CD14-positive monocyte (primary cell): ENCODE measurements around the gene SLC29A1. TPM values are rescaled to one million over a fixed set of nuclear protein-coding genes. Genes with fewer than 3 reads are reported as not detected.
A peak's percentile ranks its signal among the peaks of the same experiment; 100 is the strongest.

Source experiments
- DNase-seq, 3 donors: peaks; one replicate each; pipeline ENCODE4 v3.0.0-alpha.2; 2011 to 2022
- H2AFZ ChIP-seq: 2 replicates; pipeline ENCODE4 v1.6.0; 2012; ENCODE audit warnings: mild to moderate bottlenecking, low read depth, low read length, inconsistent platforms; ENCODE audit not compliant: insufficient read depth, poor library complexity, severe bottlenecking
- H3K27ac ChIP-seq, 2 donors: 1 replicate in 1 of 2; 2 replicates in 1 of 2; pipeline ENCODE4 v1.5.1; 2012 to 2013; ENCODE audit warnings: low read length in 2 of 2, control low read depth in 1 of 2, inconsistent platforms in 1 of 2, low read depth in 1 of 2, mild to moderate bottlenecking in 1 of 2
- H3K27me3 ChIP-seq, 2 donors: one replicate each; pipeline versions ENCODE4 v1.6.0 to v1.6.1; 2011 to 2013; ENCODE audit warnings: low read length in 2 of 2; ENCODE audit not compliant: control insufficient read depth in 2 of 2, insufficient read depth in 2 of 2
- H3K36me3 ChIP-seq, 2 donors: replicated peaks in 1 of 2; 1 replicate in 1 of 2; 2 replicates in 1 of 2; pipeline versions ENCODE4 v1.5.1 to v1.6.1; 2012 to 2013; ENCODE audit warnings: low read length in 2 of 2, control low read depth in 1 of 2, inconsistent platforms in 1 of 2, mild to moderate bottlenecking in 1 of 2; ENCODE audit not compliant: insufficient read depth in 2 of 2, control insufficient read depth in 1 of 2
- H3K4me1 ChIP-seq, 2 donors: 1 replicate in 1 of 2; 2 replicates in 1 of 2; pipeline versions ENCODE4 v1.5.1 to v1.6.1; 2012 to 2013; ENCODE audit warnings: low read length in 2 of 2, control low read depth in 1 of 2, inconsistent platforms in 1 of 2, mild to moderate bottlenecking in 1 of 2, moderate library complexity in 1 of 2; ENCODE audit not compliant: insufficient read depth in 2 of 2, control insufficient read depth in 1 of 2
- H3K4me2 ChIP-seq: replicated peaks from 2 replicates; pipeline ENCODE3; 2012; ENCODE audit warnings: low read length, moderate library complexity, mild to moderate bottlenecking; ENCODE audit not compliant: poor library complexity, severe bottlenecking; ENCODE audit errors: extremely low read depth
- H3K4me3 ChIP-seq, 3 experiments: fragments of 200-600 bp in 1 of 3; sonication (generic) in 1 of 3; replicated peaks in 1 of 3; 1 replicate in 2 of 3; 2 replicates in 1 of 3; pipeline ENCODE4 v1.5.1; 2011 to 2013; ENCODE audit warnings: low read length in 3 of 3, mild to moderate bottlenecking in 3 of 3, control low read depth in 2 of 3, low read depth in 2 of 3, inconsistent platforms in 1 of 3, moderate library complexity in 1 of 3
- H3K79me2 ChIP-seq: 2 replicates; pipeline ENCODE4 v1.6.0; 2012; ENCODE audit warnings: mild to moderate bottlenecking, control low read depth, inconsistent platforms, low read length, moderate library complexity; ENCODE audit not compliant: insufficient read depth
- H3K9ac ChIP-seq: 2 replicates; pipeline ENCODE4 v1.6.0; 2017; ENCODE audit warnings: low read length, mild to moderate bottlenecking; ENCODE audit not compliant: insufficient read depth, poor library complexity, severe bottlenecking
- H3K9me3 ChIP-seq, 2 donors: replicated peaks in 1 of 2; 1 replicate in 1 of 2; 2 replicates in 1 of 2; pipeline versions ENCODE4 v1.5.1 to v1.6.1; 2012 to 2013; ENCODE audit warnings: low read length in 2 of 2, control low read depth in 1 of 2; ENCODE audit not compliant: control insufficient read depth in 1 of 2, insufficient read depth in 1 of 2
- H4K20me1 ChIP-seq: 2 replicates; pipeline ENCODE4 v1.6.0; 2012; ENCODE audit warnings: mild to moderate bottlenecking, low read length, control low read depth, moderate library complexity; ENCODE audit not compliant: insufficient read depth
- H3K27ac Mint-ChIP-seq, 7 donors: one replicate each; pipeline ENCODE4 v1.8.0; 2020; ENCODE audit warnings: mild to moderate bottlenecking in 7 of 7, mixed read lengths in 7 of 7, moderate library complexity in 6 of 7, inconsistent platforms in 2 of 7
- H3K27me3 Mint-ChIP-seq, 3 donors: one replicate each; pipeline ENCODE4 v1.8.0; 2021 to 2022; ENCODE audit warnings: low read depth in 3 of 3, mild to moderate bottlenecking in 3 of 3, mixed read lengths in 3 of 3, moderate library complexity in 3 of 3, inconsistent platforms in 1 of 3
- H3K36me3 Mint-ChIP-seq, 2 donors: one replicate each; pipeline ENCODE4 v1.8.0; 2020; ENCODE audit warnings: mixed read lengths in 2 of 2, inconsistent platforms in 1 of 2, mild to moderate bottlenecking in 1 of 2
- H3K4me1 Mint-ChIP-seq: one replicate; pipeline ENCODE4 v1.8.0; 2020; ENCODE audit warnings: mild to moderate bottlenecking, mixed read lengths
- H3K4me3 Mint-ChIP-seq, 2 donors: one replicate each; pipeline ENCODE4 v1.8.0; 2020; ENCODE audit warnings: mild to moderate bottlenecking in 2 of 2, mixed read lengths in 2 of 2, moderate library complexity in 1 of 2
- H3K9me3 Mint-ChIP-seq, 7 donors: one replicate each; pipeline ENCODE4 v1.8.0; 2020 to 2022; ENCODE audit warnings: mixed read lengths in 7 of 7, mild to moderate bottlenecking in 6 of 7, moderate library complexity in 6 of 7, inconsistent platforms in 2 of 7
- CTCF ChIP-seq: fragments of 200-600 bp; IDR thresholded peaks from one replicate; pipeline ENCODE4 v1.8.0; 2022; ENCODE audit warnings: antibody characterized with exemption, mild to moderate bottlenecking
- WGBS: methylation state at CpG from one replicate; pipeline ENCODE4 v1.1.5; 2013; ENCODE audit warnings: missing lambda C conversion rate; ENCODE audit not compliant: insufficient coverage; 5-methylcytosine and 5-hydroxymethylcytosine counted together
- intact Hi-C, 2 donors: fragments of 100-400 bp; cut with micrococcal nuclease; formaldehyde crosslinking; loops; one replicate each; pipeline versions ENCODE4 v1.15.0 to v1.15.1; 2023
- polyA plus RNA-seq, 3 donors: library from polyadenylated mRNA; depleted of rRNA in 1 of 3; unstranded in 2 of 3; stranded (reverse) in 1 of 3; fragments of 300-500 nt in 2 of 3; fragments of >200 nt in 1 of 3; fragmentation: Illumina TruSeq in 2 of 3; gene quantifications; 1 replicate in 2 of 3; 2 replicates in 1 of 3; pipeline ENCODE4 v1.2.3, GENCODE V29; 2012 to 2021

SLC29A1 gene
- polyA plus RNA-seq, 3 donors: 14.3 to 23.2 (median 15.0) TPM

- H3K27ac Mint-ChIP-seq: no peak overlapping the region
- Histone ChIP-seq H3K4me3 (no peak overlapping the region), H3K9ac (no peak overlapping the region), H2AFZ (no peak overlapping the region), H3K79me2 (no peaks in the 10 kb centered on the region), H3K4me2 (no peak overlapping the region), H3K9me3 (peaks cover 0 to 14% of the 10 kb centered on the region in 2 donors), H3K27me3 (peaks cover 33 to 85% of the 10 kb centered on the region in 2 donors), H3K27ac (no peak overlapping the region), H3K4me1 (peaks cover 0 to 7% of the 10 kb centered on the region in 2 donors), H4K20me1 (no peaks in the 10 kb centered on the region), H3K36me3 (no peaks in the 10 kb centered on the region)
- peaks cover 10% of the 10 kb centered on the region for H3K4me1 Mint-ChIP-seq
- intact Hi-C loops: no loop called here
- DNase-seq: no peak
- WGBS: 81% methylated on average over 57 of the region's 59 CpGs
- H3K9me3 Mint-ChIP-seq: peaks cover 0 to 17% (median 4%) of the 10 kb centered on the region in 7 donors
- no peak for TF ChIP-seq CTCF
- H3K36me3 Mint-ChIP-seq: peaks cover 0 to 6% of the 10 kb centered on the region in 2 donors
- peak overlapping the region in 1 of 2 donors; percentile 62 for H3K4me3 Mint-ChIP-seq
- H3K27me3 Mint-ChIP-seq: peaks cover 61 to 89% (median 73%) of the 10 kb centered on the region in 3 donors
Measured at GRCh38 chr6:44275271-44275748, 51.9 kb downstream of the SLC29A1 start.

- Histone ChIP-seq H3K27me3 (peaks cover 33 to 90% of the 10 kb centered on the region in 2 donors), H3K9ac (no peak overlapping the region), H3K27ac (no peak overlapping the region), H3K4me3 (no peak overlapping the region), H2AFZ (no peak overlapping the region), H3K4me2 (no peak overlapping the region), H3K4me1 (peaks cover 0 to 7% of the 10 kb centered on the region in 2 donors), H4K20me1 (no peaks in the 10 kb centered on the region), H3K79me2 (no peaks in the 10 kb centered on the region), H3K36me3 (no peaks in the 10 kb centered on the region), H3K9me3 (peaks cover 0 to 14% of the 10 kb centered on the region in 2 donors)
- TF ChIP-seq CTCF: no peak
- 13% methylated on average over 105 of the region's 109 CpGs for WGBS
- peaks cover 61 to 93% (median 77%) of the 10 kb centered on the region in 3 donors for H3K27me3 Mint-ChIP-seq
- no peak for DNase-seq
- peaks cover 9% of the 10 kb centered on the region for H3K4me1 Mint-ChIP-seq
- intact Hi-C loops: no loop called here
- no peak overlapping the region for H3K27ac Mint-ChIP-seq
- peak overlapping the region in 1 of 2 donors; percentile 62 for H3K4me3 Mint-ChIP-seq
- H3K36me3 Mint-ChIP-seq: peaks cover 0 to 5% of the 10 kb centered on the region in 2 donors
- peaks cover 0 to 15% (median 4%) of the 10 kb centered on the region in 7 donors for H3K9me3 Mint-ChIP-seq
Measured at GRCh38 chr6:44275749-44276648, 52.6 kb downstream of the SLC29A1 start.
